Measurements from ENCODE around the gene FGF6. TPM values are rescaled to one million over a fixed set of nuclear protein-coding genes. Genes with fewer than 3 reads are reported as not detected.
"Not testable (repeated sequence)": the region's sequence is repeated elsewhere in the genome, so short reads cannot be mapped to it uniquely, and the experiment has no call there.

The FGF6 gene
- total RNA-seq, 3 donors from 2014 or later (not counting 1 experiment from before 2014, with no cell fraction given) = not detected

DNA sequence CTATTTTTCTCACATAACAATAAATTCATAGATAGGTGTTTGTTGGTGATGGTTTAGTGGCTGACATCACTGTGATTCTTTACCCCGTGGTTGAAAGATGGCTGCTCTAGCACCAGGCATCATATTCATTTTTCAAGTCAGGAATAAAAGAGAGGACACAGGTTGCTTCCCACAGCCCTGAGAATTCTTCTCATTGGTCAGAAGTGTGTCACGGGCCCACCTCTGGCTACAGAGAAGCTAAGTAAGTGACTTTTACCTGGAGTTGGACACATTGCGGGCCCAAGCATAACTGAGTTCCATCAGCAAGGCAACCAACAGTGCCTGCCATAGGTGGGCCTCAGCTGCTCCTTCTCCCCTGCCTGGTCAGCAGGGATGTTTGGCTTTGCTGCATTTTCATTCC lies 38.5 kb downstream of the FGF6 start:
- H3K27ac Mint-ChIP-seq = no peak overlapping the region
- peaks cover 5 to 7% of the 10 kb centered on the region in 2 donors for H3K27me3 Mint-ChIP-seq (ENCODE audit: low read depth in 2 of 2)

GRCh38 chr12:4404877-4405637 lies 40.6 kb downstream of the FGF6 start:
- H3K27ac ChIP-seq (ENCODE audit: low read length); H3K4me1 Mint-ChIP-seq; H3K36me3 Mint-ChIP-seq; H3K27me3 ChIP-seq (ENCODE audit: control insufficient read depth, insufficient read depth, low read length); H3K4me3 ChIP-seq (ENCODE audit: low read length); H3K36me3 ChIP-seq (ENCODE audit: control insufficient read depth, insufficient read depth, low read length); DNase-seq; ATAC-seq; H3K27ac Mint-ChIP-seq; H3K4me3 Mint-ChIP-seq; H3K9me3 ChIP-seq (ENCODE audit: control insufficient read depth, insufficient read depth, low read length); H3K27me3 Mint-ChIP-seq (ENCODE audit: low read depth in 2 of 2); intact Hi-C loops (cut with micrococcal nuclease); H3K9me3 Mint-ChIP-seq; H3K4me1 ChIP-seq (ENCODE audit: control insufficient read depth, insufficient read depth, low read length): not testable (repeated sequence)
- 88% methylated on average over 8 of the region's 8 CpGs for WGBS (ENCODE audit: insufficient coverage)

More for the DNA sequence above, 38.5 kb downstream of the FGF6 start:
- Mint-ChIP-seq H3K9me3 (no peaks in the 10 kb centered on the region), H3K4me1 (no peaks in the 10 kb centered on the region), H3K36me3 (no peaks in the 10 kb centered on the region), H3K4me3 (no peak overlapping the region)
- Histone ChIP-seq H3K27ac (ENCODE audit: low read length) (no peak overlapping the region), H3K36me3 (ENCODE audit: control insufficient read depth, insufficient read depth, low read length) (no peaks in the 10 kb centered on the region), H3K4me1 (ENCODE audit: control insufficient read depth, insufficient read depth, low read length) (no peaks in the 10 kb centered on the region), H3K27me3 (ENCODE audit: control insufficient read depth, insufficient read depth, low read length) (no peaks in the 10 kb centered on the region), H3K9me3 (ENCODE audit: control insufficient read depth, insufficient read depth, low read length) (no peaks in the 10 kb centered on the region), H3K4me3 (ENCODE audit: low read length) (no peak overlapping the region)
- DNase-seq (no peak), ATAC-seq (no peak)
- no peak for TF ChIP-seq CTCF (IDR thresholded peaks at IDR 0.05)
- 89% methylated on average over 3 of the region's 3 CpGs for WGBS (ENCODE audit: insufficient coverage)
- intact Hi-C loops (cut with micrococcal nuclease) = no loop called here

GRCh38 chr12:4402996-4403395 lies 42.6 kb downstream of the FGF6 start:
- Histone ChIP-seq H3K4me1 (ENCODE audit: control insufficient read depth, insufficient read depth, low read length) (no peaks in the 10 kb centered on the region), H3K4me3 (ENCODE audit: low read length) (no peak overlapping the region), H3K27me3 (ENCODE audit: control insufficient read depth, insufficient read depth, low read length) (no peaks in the 10 kb centered on the region), H3K27ac (ENCODE audit: low read length) (no peak overlapping the region), H3K36me3 (ENCODE audit: control insufficient read depth, insufficient read depth, low read length) (no peaks in the 10 kb centered on the region), H3K9me3 (ENCODE audit: control insufficient read depth, insufficient read depth, low read length) (no peaks in the 10 kb centered on the region)
- Mint-ChIP-seq H3K27ac (no peak overlapping the region), H3K4me3 (no peak overlapping the region), H3K36me3 (no peaks in the 10 kb centered on the region), H3K9me3 (no peaks in the 10 kb centered on the region), H3K27me3 (ENCODE audit: low read depth in 2 of 2) (peaks cover 0 to 6% of the 10 kb centered on the region in 2 donors), H3K4me1 (no peaks in the 10 kb centered on the region)
- DNase-seq (no peak), ATAC-seq (no peak)
- 81% methylated on average over 3 of the region's 4 CpGs for WGBS (ENCODE audit: insufficient coverage)
- intact Hi-C loops (cut with micrococcal nuclease) = no loop called here
- no peak for TF ChIP-seq CTCF (IDR thresholded peaks at IDR 0.05)

DNA sequence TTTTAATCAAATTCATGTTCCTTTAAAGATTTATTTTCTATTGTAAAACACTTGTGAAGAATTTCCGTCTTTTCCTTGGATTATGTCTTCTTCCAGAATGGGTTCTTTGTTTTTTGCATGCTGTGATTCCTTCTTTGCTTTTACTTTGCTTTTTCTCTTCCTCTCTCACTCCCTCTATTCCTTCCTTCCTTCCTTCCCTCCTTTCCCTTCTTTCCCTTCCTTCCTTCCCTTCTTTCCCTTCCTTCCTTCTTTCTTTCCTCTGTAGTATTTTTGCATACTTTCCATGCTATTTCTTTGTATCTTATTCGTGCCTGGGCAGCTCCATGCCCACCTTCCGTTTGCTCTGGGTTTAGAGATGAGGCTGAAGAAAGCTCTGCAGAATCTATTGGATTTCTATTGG lies 44.5 kb downstream of the FGF6 start:
- Histone ChIP-seq H3K4me1 (ENCODE audit: control insufficient read depth, insufficient read depth, low read length) (no peaks in the 10 kb centered on the region), H3K4me3 (ENCODE audit: low read length) (no peak overlapping the region), H3K36me3 (ENCODE audit: control insufficient read depth, insufficient read depth, low read length) (no peaks in the 10 kb centered on the region), H3K9me3 (ENCODE audit: control insufficient read depth, insufficient read depth, low read length) (no peaks in the 10 kb centered on the region), H3K27ac (ENCODE audit: low read length) (no peak overlapping the region), H3K27me3 (ENCODE audit: control insufficient read depth, insufficient read depth, low read length) (no peaks in the 10 kb centered on the region)
- intact Hi-C loops (cut with micrococcal nuclease) = no loop called here
- ATAC-seq = no peak
- DNase-seq = no peak
- Mint-ChIP-seq H3K9me3 (no peaks in the 10 kb centered on the region), H3K4me3 (no peak overlapping the region), H3K36me3 (no peaks in the 10 kb centered on the region), H3K27me3 (ENCODE audit: low read depth in 2 of 2) (peaks cover 6 to 10% of the 10 kb centered on the region in 2 donors), H3K27ac (no peak overlapping the region), H3K4me1 (no peaks in the 10 kb centered on the region)
- 88% methylated on average over 2 of the region's 3 CpGs for WGBS (ENCODE audit: insufficient coverage)
- no peak for TF ChIP-seq CTCF (IDR thresholded peaks at IDR 0.05)
